ENCODE data around the gene KANK4.

Gene KANK4

DNA sequence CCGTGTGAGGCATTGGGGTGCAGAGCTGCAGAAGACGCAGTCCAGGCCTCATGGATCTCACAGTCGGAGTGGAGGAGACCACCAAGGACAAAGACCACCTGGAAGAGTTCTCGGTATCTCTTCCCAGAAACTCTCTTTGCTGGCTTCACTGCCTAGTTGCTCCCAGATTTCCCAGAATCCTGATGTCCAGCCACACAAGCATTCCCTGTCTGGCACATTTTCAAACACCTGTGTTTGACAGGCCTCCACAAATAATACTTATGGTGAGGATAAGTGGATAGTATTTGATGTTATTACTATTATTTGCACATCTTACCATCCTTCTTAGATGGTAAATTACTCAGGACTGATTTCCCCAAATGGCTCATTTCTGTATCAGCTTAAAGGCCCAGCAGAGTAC, 27.7 kb upstream of the KANK4 start:
- Mint-ChIP-seq H3K4me1 (ENCODE audit: low read depth) (no peaks in the 10 kb centered on the region), H3K36me3 (ENCODE audit: low read depth) (no peaks in the 10 kb centered on the region), H3K27ac (no peak overlapping the region), H3K4me3 (no peak overlapping the region), H3K27me3 (no peaks in the 10 kb centered on the region), H3K9me3 (no peaks in the 10 kb centered on the region)

DNA sequence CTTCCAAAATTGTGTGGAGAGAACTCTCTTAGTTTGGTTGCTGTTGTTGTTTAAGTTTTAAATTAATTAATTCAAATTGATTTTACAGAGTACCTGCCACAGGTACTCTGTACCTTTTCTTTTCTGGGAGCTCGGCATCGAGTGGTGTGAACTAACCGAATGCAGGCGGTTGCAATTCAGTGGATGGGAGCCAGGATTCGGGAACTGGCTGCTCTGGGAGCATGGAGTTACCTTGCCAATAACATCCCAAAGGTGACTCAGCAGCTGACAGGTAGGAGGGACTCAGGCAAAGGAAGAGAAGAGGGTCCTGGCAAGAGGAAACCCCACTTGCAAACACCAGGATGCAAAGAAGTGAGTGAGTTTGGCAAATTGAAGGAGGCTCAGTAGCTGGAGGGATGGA, 24.7 kb upstream of the KANK4 start:
- Mint-ChIP-seq H3K4me1 (ENCODE audit: low read depth) (no peaks in the 10 kb centered on the region), H3K4me3 (no peak overlapping the region), H3K27ac (no peak overlapping the region), H3K36me3 (ENCODE audit: low read depth) (no peaks in the 10 kb centered on the region), H3K27me3 (no peaks in the 10 kb centered on the region), H3K9me3 (no peaks in the 10 kb centered on the region)

DNA sequence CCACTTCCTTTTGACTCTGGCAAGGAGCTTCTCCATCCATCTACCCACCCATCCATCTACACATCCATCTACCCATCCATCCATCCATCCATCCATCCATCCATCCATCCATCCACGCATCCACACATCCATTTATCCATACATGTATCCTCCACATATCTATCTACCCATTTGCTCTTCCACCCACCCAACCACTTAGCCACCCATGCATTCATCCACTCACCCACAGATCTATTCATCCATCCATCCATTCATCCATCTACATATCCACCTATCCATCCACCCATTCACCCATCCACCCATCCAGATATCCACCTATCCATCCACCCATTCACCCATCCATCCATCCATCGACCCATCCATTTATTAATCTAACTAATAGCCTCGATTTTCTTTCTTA, 23.0 kb upstream of the KANK4 start:
- Mint-ChIP-seq H3K4me1 (ENCODE audit: low read depth) (no peaks in the 10 kb centered on the region), H3K4me3 (no peak overlapping the region), H3K27ac (no peak overlapping the region), H3K36me3 (ENCODE audit: low read depth) (no peaks in the 10 kb centered on the region), H3K27me3 (no peaks in the 10 kb centered on the region), H3K9me3 (no peaks in the 10 kb centered on the region)

DNA sequence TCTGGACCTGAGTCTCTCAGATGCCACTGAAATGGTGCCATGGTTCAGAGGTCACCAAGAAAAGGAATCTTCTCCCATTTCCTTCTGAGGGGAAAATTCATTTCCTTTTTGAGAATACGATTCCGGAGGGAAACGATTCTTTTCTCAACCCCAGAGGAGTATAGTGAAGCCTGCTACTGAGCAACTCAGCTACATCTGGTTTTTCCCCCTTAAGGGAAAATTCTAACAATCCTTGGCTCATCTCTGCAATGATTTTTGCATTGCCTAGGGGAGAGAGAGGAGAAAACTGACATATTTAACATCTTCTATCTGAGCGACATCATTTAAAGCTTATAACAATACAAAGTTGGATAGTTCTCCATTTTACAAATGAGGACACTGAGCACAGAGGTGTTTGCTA, 22.4 kb upstream of the KANK4 start:
- Mint-ChIP-seq H3K27ac (no peak overlapping the region), H3K4me3 (no peak overlapping the region), H3K36me3 (ENCODE audit: low read depth) (no peaks in the 10 kb centered on the region), H3K4me1 (ENCODE audit: low read depth) (no peaks in the 10 kb centered on the region), H3K27me3 (no peaks in the 10 kb centered on the region), H3K9me3 (no peaks in the 10 kb centered on the region)

DNA sequence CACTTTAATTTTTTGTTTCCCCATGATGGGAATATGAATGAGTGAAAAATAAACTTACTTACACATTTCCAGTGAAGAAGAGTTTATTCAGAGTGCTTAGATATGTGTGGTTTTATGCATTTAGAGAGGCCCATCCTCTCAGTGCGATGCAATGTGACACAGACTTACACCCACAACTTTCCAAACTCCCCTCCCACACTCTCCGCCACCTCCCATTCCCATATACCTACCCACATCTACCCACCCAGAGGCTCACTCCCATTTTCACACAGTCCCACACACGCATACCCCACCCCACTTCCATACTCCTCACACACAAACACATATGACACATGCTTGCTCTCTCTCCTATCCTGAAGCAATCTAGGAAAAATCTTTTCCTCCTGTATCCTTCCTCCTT, 21.9 kb upstream of the KANK4 start:
- Mint-ChIP-seq H3K36me3 (ENCODE audit: low read depth) (no peaks in the 10 kb centered on the region), H3K27me3 (no peaks in the 10 kb centered on the region), H3K9me3 (no peaks in the 10 kb centered on the region), H3K27ac (no peak overlapping the region), H3K4me1 (ENCODE audit: low read depth) (no peaks in the 10 kb centered on the region), H3K4me3 (no peak overlapping the region)

DNA sequence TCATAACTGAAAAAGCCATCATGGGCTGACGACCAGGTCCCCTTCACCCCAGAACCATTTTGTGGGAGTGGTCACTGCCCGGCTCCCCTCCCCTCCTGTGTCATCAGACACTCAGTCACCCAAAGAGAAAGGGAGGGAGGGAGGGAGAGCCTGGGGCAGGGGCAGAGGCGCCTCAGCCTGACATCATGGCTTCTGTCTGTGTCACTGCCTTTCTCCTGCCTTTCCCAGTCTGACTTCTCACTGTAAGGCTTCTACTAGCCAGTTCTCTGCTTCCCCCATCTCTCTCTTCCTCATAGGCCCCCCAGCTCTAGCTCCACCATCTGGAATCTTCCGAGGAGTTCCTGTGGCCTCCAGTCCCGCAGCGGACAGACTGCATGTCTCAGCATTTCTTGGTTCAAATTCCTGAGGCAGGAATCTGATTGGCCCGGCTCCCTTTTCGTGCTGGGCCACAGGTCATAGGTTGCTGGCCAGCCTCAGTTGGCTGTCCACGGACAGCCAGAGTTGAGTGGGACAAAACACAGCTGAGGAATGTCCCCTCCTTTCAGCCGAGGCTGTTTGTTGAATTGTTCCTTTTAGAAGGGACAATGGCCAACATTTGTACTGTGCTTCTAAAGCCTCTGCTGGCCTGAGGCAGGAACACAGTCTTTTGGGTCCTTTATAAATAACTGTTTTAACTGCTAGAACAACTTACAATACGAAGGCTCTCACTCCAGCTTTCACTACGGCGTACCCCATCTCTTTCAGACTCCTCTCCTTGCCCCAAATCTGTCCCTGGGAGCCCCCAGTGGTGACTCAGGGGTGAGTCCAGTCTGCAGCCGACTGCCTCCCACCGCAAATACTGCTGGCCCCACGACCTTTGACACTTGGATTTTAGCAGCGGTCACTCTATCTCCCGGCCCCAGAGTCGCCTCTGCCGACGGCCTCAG, 18.7 kb upstream of the KANK4 start:
- no peaks in the 10 kb centered on the region for H3K36me3 Mint-ChIP-seq (ENCODE audit: low read depth)
- no peaks in the 10 kb centered on the region for H3K4me1 Mint-ChIP-seq (ENCODE audit: low read depth)
- H3K27me3 Mint-ChIP-seq = no peaks in the 10 kb centered on the region
- no peak overlapping the region for H3K27ac Mint-ChIP-seq
- no peaks in the 10 kb centered on the region for H3K9me3 Mint-ChIP-seq
- H3K4me3 Mint-ChIP-seq = no peak overlapping the region

DNA sequence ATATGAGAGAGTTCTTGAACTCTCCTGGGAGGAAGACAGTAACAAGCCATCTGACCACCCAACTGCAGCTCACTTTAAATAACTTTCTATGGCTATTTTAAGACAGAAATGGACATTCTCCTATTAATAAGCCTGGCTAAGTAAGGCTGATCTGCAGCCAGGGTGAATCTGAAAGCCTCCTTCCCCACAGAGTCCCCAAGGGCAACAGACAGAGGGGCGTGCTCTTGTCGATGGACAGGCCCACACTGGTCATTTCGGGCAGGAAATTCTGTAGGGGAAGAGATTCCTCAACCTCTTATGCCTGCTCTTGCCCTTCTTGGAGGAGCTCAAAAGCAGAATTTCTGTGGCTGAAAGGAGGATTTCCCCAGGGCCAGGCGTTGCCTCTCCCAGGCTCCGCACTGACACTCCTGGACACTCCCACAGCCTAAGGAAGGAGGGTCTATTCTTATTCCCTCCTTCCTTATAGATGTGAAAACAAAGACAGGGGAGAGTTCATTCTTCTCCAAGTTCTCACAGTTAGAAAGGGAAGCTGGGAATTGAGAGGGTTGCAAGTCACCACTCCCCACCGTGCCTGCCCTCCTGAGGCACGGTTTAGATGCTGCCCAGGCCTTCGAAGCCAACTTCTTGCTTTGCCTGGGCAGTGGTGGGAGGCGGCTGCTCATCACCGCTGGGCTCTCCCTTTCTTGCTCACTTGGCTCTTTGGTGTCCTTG, 17.9 kb upstream of the KANK4 start:
- H3K4me1 Mint-ChIP-seq (ENCODE audit: low read depth) = no peaks in the 10 kb centered on the region
- no peaks in the 10 kb centered on the region for H3K27me3 Mint-ChIP-seq
- no peak overlapping the region for H3K4me3 Mint-ChIP-seq
- no peaks in the 10 kb centered on the region for H3K9me3 Mint-ChIP-seq
- H3K36me3 Mint-ChIP-seq (ENCODE audit: low read depth) = no peaks in the 10 kb centered on the region
- H3K27ac Mint-ChIP-seq = no peak overlapping the region

DNA sequence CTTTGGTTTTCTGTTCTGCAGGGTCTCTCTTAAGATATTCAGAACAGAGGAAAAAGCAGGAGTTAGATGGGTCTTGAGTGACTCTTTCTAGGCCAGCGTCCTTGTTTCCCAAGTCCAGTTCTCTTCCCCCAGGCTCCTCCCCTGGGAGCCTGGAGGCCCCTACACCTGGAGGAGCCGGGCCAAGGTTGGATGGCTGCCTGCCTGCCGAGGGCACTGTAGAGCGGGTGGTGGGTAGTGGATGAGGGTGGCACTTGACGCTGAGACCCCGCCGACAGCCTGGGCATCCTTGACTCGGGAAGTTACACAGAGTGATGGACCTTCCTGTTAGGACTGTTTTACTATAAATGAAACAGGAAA, 17.4 kb upstream of the KANK4 start:
- H3K4me3 Mint-ChIP-seq = no peak overlapping the region
- H3K27me3 Mint-ChIP-seq = no peaks in the 10 kb centered on the region
- no peak overlapping the region for H3K27ac Mint-ChIP-seq
- H3K9me3 Mint-ChIP-seq = no peaks in the 10 kb centered on the region
- no peaks in the 10 kb centered on the region for H3K36me3 Mint-ChIP-seq (ENCODE audit: low read depth)
- H3K4me1 Mint-ChIP-seq (ENCODE audit: low read depth) = no peaks in the 10 kb centered on the region

DNA sequence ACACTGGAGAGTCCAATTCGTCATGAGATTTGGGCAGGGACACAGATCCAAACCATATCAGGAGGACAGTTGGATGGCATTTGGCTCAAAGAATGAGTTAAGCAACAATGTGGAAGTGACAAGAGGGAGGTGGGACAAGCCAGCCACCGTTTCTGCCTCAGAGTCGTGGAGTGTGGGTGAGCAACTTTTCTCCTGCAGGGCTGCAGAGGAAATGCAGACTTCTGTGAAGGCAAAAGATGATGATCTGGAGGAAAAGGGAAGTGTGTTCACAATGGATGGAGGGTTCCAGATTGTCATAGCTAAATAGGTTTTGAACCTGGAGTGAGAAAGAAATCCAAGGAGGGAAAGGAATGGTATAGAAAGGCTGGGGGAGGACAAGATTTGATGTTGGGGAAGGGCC, 16.4 kb upstream of the KANK4 start:
- Mint-ChIP-seq H3K9me3 (no peaks in the 10 kb centered on the region), H3K27ac (no peak overlapping the region)

DNA sequence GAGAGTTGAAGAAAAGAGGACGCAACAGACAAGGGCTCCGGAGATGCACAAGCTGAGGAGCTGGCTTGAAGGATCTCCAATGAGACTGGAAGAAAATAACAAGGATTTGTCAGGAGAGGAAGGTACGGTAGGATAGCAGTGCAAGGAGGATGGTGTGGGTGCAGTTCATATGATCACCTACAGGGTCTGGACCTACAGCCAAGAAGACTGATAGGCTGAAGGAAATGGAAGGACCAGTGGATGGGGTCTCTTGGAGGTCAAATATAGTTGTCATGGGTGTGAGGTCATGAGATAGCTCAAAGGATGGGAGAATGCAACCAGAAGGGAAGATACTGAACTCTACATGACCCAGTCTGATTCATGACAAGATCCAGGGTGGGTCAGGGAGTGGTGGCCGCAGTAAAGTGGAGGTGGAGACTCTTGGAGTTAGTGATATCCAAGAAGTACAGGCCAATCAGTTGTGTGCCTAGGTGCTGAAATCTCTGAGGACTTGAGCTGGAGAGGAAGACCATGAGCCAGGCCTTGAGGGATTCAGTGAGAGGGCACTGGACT, 15.3 kb upstream of the KANK4 start:
- H3K4me1 Mint-ChIP-seq (ENCODE audit: low read depth) = no peaks in the 10 kb centered on the region
- H3K27ac Mint-ChIP-seq = no peak overlapping the region
- no peak overlapping the region for H3K4me3 Mint-ChIP-seq
- no peaks in the 10 kb centered on the region for H3K9me3 Mint-ChIP-seq
- no peaks in the 10 kb centered on the region for H3K27me3 Mint-ChIP-seq
- H3K36me3 Mint-ChIP-seq (ENCODE audit: low read depth) = no peaks in the 10 kb centered on the region

More for the DNA sequence above, 16.4 kb upstream of the KANK4 start:
- Mint-ChIP-seq H3K4me3 (no peak overlapping the region), H3K36me3 (ENCODE audit: low read depth) (no peaks in the 10 kb centered on the region), H3K4me1 (ENCODE audit: low read depth) (no peaks in the 10 kb centered on the region), H3K27me3 (no peaks in the 10 kb centered on the region)

DNA sequence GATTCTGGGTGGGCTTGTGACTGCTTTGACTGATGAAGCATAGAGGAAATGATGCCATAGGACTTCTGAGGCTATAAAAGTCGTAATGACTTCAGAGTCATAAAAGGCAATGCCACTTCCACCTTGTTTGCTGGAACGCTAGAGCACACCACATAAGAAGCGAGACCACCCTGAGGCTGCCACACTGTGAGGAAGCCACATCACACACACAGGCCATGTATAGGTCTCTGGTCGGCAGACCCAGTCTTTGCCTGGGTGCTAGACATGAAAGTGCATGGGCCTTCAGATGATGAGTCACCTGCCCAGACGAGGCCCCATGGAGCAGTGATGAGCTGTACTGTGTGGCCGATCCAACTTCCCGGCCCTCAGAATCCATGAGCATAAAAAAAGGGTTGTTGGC, 14.2 kb upstream of the KANK4 start:
- no peaks in the 10 kb centered on the region for H3K36me3 Mint-ChIP-seq (ENCODE audit: low read depth)
- no peak overlapping the region for H3K27ac Mint-ChIP-seq
- H3K9me3 Mint-ChIP-seq = no peaks in the 10 kb centered on the region
- H3K27me3 Mint-ChIP-seq = no peaks in the 10 kb centered on the region
- H3K4me1 Mint-ChIP-seq (ENCODE audit: low read depth) = no peaks in the 10 kb centered on the region
- no peak overlapping the region for H3K4me3 Mint-ChIP-seq

DNA sequence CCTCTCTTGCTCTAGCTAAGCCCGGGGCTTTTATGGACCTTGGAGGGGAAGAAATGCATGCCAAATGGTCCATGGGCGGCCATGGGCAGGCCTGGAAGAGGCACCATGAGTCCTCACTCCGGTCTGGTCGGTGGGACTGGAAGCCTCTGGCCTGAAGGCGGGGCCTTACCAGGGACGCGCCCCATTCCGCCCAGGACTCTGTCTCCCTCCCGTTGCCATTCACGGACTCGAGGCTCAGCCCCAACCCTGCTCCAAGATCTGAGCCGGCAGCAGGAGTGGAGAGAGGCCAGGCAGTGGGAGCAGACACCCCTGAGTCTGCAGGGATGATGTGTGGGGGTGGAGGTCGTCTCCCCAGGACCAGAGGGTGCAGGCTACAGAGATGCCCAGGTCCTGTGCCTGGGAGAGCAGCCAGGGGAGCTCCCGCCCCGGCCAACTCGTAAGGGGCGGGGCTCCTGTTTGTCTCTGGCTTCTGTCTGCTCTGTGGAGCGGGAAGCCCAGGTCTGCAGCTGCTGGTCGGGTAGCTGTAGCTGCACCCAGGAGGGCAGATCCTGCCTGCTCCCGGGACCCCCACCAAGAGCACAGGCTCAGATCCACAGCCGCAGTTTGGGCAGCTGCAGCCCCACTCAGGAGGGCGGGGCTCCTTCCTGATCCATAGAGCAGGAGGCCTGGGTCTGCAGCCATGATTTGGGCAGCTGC, 8.3 kb upstream of the KANK4 start:
- no peaks in the 10 kb centered on the region for H3K27me3 Mint-ChIP-seq
- H3K4me3 Mint-ChIP-seq = no peak overlapping the region
- no peaks in the 10 kb centered on the region for H3K4me1 Mint-ChIP-seq (ENCODE audit: low read depth)
- H3K27ac Mint-ChIP-seq = no peak overlapping the region
- H3K36me3 Mint-ChIP-seq (ENCODE audit: low read depth) = no peaks in the 10 kb centered on the region
- no peaks in the 10 kb centered on the region for H3K9me3 Mint-ChIP-seq

DNA sequence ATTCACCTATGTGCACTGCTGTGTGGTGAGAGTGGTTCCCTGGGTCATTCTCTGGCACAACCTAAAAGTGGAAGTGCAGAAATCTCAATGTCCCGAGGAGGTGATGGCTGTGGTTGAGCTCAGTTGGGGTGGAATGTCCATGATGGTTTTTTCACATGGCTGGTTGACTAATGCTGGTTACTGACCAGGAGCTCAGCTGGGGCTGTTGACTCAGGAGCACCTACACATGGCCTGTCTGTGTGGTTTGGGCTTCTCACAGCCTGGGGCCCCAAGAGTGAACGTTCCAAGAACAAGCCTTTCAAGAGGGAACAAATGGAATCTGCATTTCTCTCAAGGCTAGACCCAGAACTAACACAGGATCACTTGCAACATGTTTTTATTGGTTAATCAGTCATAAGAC, 6.4 kb upstream of the KANK4 start:
- no peaks in the 10 kb centered on the region for H3K36me3 Mint-ChIP-seq (ENCODE audit: low read depth)
- H3K27me3 Mint-ChIP-seq = peaks cover 9% of the 10 kb centered on the region
- no peak overlapping the region for H3K27ac Mint-ChIP-seq
- peaks cover 3% of the 10 kb centered on the region for H3K4me1 Mint-ChIP-seq (ENCODE audit: low read depth)
- no peaks in the 10 kb centered on the region for H3K9me3 Mint-ChIP-seq
- H3K4me3 Mint-ChIP-seq = no peak overlapping the region

DNA sequence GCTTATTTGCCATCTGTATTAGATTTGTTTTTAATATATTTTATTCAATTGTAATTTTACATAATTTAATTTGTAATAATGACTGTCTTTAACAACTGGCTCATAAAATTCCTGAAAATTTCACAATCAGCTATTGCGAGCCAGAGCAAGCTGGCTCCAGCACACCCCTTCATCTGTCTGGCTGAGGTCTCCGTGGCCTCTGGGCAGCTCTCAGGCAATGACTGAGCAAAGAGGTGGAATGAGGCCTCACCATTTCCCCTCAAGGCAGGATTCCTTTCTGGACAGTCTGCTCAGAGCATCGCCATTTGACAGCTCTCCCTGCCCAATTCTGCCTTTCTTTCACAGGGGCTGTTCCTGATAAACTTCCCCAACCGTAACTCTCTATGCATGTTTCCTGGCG, 5.8 kb upstream of the KANK4 start:
- Mint-ChIP-seq H3K4me1 (ENCODE audit: low read depth) (peaks cover 3% of the 10 kb centered on the region), H3K9me3 (no peaks in the 10 kb centered on the region), H3K27me3 (peaks cover 15% of the 10 kb centered on the region), H3K27ac (no peak overlapping the region), H3K4me3 (no peak overlapping the region), H3K36me3 (ENCODE audit: low read depth) (no peaks in the 10 kb centered on the region)

DNA sequence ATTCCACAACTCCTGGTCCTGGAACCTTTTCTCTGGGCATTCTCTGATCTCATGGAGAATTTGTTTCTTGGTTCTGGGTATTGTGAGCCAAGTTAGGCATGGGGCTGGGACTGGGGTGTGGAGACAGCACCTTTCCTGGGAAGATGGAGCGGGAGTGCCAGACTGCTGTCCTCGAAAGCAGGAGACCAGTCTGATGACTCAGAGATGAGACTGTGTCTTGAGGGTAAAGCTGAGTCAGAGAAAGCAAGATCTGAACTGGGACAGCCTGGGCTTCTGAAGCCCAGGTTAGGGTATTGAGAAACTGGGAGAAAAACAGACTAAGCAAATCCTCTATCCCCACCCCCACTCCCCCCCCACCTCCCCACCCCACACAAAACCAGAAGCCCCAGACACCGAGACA, 2.2 kb upstream of the KANK4 start:
- H3K36me3 Mint-ChIP-seq (ENCODE audit: low read depth) = no peaks in the 10 kb centered on the region
- H3K9me3 Mint-ChIP-seq = no peaks in the 10 kb centered on the region
- H3K27ac Mint-ChIP-seq = no peak overlapping the region
- H3K4me1 Mint-ChIP-seq (ENCODE audit: low read depth) = peaks cover 3% of the 10 kb centered on the region
- peaks cover 36% of the 10 kb centered on the region for H3K27me3 Mint-ChIP-seq
- no peak overlapping the region for H3K4me3 Mint-ChIP-seq
